Measurements from ENCODE around the gene COASY.
"Not testable (repeated sequence)": the region's sequence is repeated elsewhere in the genome, so short reads cannot be mapped to it uniquely, and the experiment has no call there.

COASY gene

DNA sequence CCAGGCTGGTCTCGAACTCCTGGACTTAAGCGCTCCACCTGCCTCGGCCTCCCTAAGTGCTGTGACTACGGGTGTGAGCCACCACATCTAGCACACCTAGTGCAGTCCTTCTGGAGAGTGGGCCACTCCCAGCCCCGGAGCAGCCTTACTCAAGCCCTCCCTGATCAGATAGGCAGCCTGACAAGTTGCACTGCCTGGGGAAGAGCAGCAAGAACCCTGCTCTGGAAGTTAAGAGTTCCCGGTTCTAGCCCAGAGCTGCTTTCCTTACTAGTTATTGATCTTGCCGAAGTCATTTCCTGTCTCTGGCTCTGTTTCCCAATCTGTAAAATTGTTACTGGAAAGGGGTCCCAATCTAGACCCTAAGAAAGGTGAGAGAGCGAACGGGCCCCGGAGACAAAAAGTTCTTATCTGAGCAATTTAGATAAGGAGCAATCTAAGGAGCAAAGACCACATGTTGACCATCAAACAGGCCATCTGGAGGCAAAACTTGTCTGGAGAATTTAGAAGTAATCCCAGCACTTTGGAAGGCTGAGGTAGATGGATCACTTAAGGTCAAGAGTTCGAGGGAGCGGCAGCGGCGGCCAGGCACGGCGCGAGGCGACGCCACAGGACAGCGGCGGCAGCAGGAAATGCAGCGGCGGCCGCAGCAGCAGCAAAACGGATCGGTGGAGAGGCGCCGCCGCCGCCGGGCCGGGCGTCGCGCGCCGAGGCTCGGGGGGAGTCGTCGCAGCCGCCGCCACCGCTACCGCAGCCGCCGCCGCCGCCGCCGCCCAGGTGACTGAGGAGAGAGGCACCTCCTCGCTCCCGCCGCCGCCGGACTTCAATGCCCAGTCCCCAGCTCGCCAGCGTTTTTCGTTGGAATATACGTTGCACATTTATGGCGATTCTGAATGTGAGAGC is 30.2 kb upstream of the COASY start:
- peak; percentile 84 for DNase-seq

DNA sequence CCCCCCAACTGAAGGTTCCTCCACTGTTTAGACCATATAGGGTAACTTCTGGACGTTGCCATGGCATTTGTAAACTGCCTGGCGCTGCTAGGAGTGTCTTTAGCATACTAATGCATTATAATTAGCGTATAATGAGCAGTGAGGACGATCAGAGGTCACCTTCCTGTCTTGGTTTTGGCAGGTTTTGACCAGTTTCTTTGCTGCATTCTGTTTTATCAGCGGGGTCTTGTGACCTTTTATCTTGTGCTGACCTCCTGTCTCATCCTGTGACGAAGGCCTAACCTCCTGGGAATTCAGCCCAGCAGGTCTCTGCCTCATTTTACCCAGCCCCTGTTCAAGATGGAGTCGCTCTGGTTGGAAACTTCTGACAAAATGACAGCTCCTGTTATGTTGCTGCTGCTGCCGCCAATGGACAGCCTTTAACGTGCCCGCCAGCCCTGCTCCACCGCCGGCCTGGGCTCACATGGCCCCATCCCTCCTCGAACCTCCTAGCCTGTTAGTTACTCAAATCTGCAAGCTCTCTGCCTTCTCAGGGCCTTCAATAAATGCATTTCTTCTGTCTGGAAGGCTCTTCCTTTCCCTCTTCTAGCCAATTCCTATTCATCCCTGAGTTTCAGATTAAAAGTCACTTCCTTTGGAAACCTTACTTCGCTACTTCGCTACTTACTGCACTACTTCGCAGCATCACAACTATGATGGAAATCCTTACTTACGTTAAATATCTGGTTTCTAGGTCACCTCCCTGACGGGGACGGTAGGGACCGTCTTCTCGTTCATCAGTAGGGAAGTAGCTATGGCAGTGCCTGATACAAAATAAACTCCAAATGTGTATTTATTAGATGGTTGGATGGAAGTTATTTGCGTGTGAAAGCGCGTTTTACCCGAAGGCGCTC is 26.5 kb upstream of the COASY start:
- no peak for DNase-seq

DNA sequence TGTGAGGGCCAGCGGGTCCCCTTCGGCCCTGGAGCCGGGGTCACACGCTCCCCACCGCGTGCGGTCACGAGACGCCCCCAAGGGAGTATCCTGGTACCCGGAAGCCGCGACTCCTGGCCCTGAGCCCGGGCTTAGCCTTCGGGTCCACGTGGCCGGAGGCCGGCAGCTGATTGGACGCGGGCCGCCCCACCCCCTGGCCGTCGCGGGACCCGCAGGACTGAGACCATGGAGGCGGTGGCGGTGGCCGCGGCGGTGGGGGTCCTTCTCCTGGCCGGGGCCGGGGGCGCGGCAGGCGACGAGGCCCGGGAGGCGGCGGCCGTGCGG is 25.9 kb upstream of the COASY start, which contains the start of gene NAGLU:
TSS of gene NAGLU (plus strand) at position 194 of the 324 bp plus-strand sequence. CDS start at position 226, 32 bp downstream.
- peak; percentile 94 for DNase-seq

DNA sequence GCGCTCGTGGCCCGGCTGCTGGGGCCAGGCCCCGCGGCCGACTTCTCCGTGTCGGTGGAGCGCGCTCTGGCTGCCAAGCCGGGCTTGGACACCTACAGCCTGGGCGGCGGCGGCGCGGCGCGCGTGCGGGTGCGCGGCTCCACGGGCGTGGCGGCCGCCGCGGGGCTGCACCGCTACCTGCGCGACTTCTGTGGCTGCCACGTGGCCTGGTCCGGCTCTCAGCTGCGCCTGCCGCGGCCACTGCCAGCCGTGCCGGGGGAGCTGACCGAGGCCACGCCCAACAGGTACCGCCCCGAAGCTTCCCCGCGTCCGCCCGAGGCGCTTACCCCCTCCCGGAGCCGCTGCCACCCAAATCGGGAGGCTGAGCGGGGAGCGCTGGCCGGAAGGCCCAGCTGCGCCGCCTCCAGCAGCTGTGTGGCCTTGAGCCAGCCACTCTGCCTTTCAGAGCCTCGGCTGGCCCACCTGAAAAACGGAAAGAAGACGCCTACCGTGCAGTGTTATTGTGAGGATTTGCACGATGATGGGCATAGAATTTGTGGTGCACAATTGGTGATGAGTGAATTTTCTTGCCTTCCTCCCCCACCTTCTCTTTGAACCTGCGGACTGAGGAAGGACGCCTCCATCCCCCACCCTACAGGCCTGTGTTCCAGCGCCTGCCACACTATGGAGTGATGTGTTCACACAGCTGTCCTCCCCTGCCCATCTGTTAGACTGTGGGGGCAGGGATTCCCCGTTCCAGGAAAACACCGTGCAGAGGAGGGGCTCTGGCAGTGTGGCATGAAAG is 25.4 kb upstream of the COASY start:
- peak; percentile 91 for DNase-seq

DNA sequence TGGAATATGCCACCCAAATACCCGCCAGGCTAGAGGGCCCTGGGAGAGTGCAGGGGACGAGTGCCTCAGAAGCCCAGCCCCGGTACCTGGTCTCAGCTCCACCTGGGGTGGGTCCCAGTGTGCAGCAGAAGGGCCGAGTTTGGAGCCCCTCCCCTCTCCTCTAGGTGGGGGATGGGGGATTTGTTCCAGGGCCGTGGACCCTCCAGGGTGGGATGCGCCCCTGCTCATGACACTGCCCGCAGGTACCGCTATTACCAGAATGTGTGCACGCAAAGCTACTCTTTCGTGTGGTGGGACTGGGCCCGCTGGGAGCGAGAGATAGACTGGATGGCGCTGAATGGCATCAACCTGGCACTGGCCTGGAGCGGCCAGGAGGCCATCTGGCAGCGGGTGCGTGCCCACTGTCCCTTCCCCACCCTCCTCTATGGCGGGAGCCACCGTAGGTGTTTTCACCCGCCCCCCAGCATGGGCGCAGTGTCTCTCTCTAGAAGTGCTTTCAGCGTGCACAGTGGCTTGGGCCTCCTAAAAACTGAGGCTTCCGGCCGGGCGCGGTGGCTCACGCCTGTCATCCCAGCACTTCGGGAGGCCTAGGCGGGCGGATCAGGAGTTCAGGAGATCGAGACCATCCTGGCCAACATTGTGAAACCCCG is 24.7 kb upstream of the COASY start:
- DNase-seq: no peak

DNA sequence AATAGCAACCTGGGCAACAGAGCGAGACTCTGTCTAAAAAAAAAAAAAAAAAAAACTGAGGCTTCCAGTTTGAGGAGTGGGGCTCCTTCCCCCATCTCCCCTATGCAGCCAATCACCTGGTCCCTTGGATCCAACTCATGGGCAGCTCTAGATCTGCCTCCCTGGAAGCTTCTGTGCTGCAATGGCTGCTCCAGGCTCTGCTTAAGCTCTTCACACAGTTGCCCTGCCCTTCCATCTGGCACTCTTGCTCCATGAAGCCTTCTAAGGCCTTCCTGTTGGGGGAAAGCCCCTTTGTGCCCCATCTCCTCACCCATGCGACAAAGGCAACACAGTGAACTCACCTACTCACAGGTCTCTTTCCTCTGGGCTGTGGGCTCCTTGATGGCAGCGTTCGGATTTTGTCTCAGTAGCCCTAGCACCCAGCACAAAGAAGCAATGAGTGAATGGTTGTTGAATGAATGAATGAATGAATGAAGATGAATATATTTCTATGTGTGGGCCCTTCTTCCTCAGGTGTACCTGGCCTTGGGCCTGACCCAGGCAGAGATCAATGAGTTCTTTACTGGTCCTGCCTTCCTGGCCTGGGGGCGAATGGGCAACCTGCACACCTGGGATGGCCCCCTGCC is 24.0 kb upstream of the COASY start:
- no peak for DNase-seq

DNA sequence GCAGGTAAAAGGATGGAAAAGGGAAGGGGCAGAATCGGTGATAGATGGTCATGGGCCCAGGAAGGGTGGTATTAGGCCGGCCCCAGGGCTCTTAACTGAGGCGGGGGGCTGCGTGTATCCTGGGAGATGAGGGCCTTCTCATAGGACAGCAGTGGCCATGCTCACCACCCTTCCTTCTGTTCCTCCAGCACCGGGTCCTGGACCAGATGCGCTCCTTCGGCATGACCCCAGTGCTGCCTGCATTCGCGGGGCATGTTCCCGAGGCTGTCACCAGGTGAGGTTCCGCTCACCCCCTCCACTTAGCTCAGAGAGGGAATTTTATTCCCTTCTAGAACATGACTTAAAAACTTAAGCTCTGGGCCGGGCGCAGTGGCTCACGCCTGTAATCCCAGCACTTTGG is 23.5 kb upstream of the COASY start:
- no peak for DNase-seq

DNA sequence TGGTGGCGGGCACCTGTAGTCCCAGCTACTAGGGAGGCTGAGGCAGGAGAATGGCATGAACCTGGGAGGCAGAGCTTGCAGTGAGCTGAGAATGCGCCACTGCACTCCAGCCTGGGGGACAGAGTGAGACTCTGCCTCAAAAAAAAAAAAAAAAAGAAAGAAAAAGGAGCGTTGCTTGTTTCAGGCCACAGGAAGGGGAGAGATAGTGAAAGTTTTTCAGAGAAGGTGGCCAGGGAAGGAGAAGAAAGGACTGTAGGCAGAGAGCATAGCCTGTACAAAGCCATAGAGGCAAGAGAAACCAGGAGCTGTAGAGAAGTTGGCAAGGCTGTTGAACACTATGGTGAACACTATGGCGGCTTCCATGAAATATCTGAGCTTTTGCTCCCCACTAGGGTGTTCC is 21.4 kb upstream of the COASY start:
- DNase-seq: not testable (repeated sequence)

DNA sequence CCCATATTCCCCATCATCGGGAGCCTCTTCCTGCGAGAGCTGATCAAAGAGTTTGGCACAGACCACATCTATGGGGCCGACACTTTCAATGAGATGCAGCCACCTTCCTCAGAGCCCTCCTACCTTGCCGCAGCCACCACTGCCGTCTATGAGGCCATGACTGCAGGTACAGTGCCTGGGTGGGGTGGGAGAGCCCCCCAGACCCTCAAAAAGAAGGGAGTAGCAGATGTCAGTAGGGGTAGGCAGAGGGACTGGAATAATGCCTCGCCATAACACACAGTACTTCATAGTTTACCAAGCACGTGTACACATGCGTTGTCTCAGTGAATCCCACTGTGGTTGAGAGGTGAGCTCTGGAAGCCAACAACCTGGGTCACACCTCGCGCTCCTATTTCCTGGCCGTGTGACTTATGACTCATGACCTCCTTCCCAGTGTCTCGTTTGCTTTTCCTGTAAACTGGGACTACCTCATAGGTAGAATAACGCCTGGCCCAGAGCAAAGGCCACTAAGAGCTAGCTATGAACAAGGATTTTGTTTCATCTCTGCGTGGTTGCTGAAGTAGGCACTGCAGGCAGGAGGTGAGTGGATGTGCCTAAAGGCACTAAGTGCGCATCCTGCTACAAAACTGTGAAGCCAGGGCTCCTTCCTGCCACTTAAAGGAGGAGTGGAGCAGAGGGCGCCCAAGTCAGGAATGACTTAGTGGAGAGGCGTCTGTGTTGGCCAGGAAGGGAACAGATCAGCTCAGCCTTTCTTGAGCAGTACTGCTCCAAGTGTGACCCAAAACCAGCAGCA is 20.7 kb upstream of the COASY start:
- DNase-seq: no peak

DNA sequence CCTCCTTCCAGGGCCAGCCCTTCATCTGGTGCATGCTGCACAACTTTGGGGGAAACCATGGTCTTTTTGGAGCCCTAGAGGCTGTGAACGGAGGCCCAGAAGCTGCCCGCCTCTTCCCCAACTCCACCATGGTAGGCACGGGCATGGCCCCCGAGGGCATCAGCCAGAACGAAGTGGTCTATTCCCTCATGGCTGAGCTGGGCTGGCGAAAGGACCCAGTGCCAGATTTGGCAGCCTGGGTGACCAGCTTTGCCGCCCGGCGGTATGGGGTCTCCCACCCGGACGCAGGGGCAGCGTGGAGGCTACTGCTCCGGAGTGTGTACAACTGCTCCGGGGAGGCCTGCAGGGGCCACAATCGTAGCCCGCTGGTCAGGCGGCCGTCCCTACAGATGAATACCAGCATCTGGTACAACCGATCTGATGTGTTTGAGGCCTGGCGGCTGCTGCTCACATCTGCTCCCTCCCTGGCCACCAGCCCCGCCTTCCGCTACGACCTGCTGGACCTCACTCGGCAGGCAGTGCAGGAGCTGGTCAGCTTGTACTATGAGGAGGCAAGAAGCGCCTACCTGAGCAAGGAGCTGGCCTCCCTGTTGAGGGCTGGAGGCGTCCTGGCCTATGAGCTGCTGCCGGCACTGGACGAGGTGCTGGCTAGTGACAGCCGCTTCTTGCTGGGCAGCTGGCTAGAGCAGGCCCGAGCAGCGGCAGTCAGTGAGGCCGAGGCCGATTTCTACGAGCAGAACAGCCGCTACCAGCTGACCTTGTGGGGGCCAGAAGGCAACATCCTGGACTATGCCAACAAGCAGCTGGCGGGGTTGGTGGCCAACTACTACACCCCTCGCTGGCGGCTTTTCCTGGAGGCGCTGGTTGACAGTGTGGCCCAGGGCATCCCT is 18.5 kb upstream of the COASY start:
- no peak for DNase-seq

DNA sequence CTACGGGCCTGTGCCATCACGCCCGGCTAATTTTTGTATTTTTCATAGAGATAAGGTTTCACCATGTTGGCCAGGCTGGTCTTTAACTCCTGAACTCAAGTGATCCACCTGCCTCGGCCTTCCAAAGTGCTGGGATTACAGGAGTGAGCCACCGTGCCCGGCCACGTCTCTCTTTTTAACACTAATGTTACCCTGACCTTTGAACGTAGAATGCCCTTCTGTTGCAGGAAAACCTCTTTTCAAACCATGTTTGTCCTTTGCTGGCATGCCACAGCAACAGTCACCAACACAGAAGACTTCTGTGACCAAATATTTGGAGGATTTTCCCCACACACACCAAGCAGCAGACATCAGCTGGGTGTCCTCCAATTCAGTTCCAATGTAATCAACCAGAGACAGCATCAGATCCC is 17.1 kb upstream of the COASY start:
- DNase-seq: no peak

DNA sequence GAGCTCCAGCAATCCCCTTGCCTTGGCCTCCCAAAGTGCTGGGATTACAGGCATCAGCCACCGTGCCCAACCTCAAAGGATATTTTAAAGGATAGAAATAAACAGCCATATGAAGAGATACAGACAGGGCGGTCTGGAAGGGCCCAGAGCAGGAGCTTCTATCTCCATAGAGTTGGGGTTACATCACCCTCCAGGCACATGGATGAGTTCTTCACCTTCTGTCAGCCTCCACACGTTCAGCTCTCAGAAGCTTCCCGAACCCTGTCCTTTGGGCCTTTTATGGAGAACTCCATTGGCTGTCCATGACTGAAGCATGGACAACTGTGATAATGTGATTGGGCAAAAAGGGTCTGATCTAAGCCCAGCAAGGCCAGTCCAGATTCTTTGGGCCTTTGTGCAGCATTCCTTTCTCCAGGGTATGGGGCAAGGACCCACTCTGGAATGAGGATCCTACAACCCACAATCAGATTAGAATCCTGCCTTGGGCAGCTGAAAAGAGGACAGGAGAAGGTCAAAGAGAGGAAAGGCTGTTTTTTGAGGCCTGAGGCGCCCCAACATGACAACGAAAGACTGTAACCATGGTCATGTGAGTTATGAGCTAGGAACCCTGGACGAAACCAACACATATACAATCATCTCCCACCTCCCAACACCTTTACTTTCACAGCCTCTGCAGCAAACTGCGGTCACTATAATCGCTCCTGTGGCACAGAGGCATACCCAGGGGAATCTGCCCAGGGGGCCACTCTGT is 16.0 kb upstream of the COASY start:
- DNase-seq: not testable (repeated sequence)

DNA sequence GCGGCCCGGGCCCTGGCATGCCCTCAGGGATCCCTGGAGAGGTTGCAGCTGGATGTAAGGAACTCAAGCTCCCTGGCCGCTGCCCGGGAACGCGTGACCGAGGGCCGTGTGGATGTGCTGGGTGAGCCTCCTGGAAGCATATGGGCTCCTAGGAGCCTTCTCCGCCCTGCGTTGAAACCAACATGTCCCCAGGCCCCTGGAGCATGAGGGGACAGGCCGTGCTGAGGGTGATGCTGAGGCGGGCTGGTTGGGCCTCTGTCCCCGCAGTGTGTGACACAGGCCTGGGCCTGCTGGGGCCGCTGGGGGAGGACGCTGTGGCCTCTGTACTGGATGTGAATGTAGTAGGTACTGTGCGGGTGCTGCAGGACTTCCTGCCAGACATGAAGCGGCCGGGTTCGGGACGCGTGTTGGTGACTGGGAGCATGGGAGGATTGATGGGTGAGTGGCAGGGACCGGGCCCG is 14.9 kb upstream of the COASY start:
- no peak for DNase-seq

DNA sequence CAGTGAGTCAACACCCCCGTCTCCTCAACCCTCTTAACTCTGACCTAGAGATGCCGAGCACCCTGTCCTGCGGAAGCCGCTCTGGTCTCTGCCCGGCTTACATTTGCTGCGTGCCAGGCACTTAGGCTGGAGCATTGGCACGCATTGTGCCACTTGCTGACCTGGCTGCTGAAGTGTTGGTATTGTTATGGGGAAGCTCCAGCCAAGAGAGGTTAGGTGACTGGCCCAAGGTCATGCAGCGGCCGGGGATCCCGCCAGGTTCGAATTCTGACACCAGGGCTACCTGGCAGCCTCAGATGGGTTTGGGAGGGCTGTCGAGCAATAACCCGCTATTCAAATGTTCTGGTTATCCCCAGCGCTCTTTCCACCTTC is 14.3 kb upstream of the COASY start:
- no peak for DNase-seq

DNA sequence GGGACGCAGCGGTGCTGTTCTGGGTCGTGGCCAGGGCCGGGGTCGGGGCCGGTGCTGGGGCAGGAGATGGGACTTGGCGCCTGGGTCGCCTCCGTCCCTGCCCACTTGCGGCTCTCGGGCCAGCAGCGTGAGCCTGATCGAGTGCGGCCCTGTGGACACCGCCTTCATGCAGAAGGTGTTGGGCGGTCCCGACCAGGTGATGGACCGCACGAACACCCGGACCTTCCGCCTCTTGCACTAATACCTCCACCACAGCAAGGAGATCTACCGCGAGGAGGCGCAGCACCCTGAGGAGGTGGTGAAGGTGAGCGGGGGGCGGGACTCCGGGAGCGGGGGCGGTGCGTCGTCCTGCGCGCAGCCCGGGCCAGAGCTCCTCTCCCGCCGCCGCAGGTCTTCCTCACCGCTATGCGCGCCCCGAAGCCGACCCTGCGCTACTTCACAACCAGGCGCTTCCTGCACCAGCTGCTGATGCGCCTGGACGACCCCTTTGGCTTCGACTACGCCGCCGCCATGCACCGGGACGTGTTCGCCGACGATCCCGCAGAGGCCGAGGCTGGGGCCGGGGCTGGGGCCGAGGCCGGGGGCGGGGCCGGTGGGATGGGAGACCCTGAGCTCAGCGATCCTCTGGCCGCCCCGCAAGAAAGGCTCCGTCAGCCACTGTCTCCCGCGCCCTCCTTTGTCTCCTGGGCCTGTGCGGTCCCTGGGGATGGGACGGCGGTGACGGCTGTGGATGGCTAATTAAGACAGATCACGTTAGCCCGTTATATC is 13.7 kb upstream of the COASY start:
- DNase-seq: peak; percentile 92

DNA sequence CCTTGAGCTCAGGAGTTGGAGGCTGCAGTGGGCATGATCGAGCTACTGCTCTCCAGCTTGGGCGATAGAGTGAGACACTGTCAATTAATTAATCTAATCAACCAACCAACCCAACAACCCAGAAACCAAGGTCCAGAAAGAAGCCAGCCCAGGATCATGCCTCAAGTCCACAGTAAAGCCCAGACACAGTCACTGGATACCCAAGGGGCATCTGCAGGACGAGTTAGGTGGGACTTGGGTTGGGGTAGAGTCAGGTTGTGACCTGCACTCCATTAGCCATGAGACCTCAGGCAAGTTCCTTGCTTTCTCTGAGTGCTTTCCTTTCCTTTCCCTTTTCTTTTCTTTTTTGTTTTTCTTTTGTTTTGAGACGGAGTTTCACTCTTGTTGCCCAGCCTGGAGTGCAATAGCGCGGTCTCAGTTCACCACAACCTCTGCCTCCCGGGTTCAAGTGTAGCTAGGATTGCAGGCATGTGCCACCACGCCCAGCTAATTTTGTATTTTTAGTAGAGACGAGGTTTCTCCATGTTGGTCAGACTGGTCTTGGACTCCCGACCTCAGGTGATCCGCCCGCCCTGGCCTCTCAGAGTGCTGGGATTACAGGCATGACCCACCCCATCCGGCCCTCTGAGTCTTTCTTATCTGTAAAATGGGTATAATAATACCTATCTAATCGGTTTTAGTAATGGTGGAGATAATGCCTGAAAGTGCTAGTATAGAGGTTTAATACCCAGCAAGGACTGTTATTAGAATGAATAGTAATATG is 12.8 kb upstream of the COASY start:
- no peak for DNase-seq

DNA sequence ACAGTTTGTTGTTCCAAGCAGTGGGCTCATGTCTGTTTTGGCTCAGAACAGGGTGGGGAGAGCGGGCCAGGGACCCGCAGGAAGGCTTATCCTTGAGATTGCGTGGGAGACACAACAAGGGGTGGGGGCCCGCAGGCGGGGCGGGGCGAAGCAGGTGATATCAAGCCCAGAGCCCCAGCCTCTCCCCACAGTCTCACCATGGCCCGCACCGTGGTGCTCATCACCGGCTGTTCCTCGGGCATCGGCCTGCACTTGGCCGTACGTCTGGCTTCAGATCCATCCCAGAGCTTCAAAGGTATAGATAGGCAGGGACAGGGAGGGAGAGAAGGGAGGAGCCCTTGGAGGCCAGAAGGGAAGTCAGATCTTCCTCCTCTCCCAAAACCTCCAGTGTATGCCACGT is 9.2 kb upstream of the COASY start, which contains the start of gene HSD17B1:
TSS of gene HSD17B1 (plus strand) at position 188 of the 400 bp plus-strand sequence. CDS start at position 199, 11 bp downstream.
- not testable (repeated sequence) for DNase-seq

Data from activated effector memory CD4-positive, alpha-beta T cell treated with anti-CD3 and anti-CD28 coated beads, Interleukin-2, amount 50 U/mL, for 16 hours (primary cell).